ENCODE results near the gene NUP210L. TPM values are rescaled to one million over a fixed set of nuclear protein-coding genes. Genes with fewer than 3 reads are reported as not detected.

NUP210L gene
- total and polyA plus RNA-seq, 2 of the 13 experiments (the other 11 are each of a cell fraction or from before 2014, with no cell fraction given), result not detected

GRCh38 chr1:153977250-153978240 is 177.3 kb downstream of the NUP210L start, which contains the start of gene JTB (continued):
- TF ChIP-seq THYN1 (CRISPR knock-in tag; IDR thresholded peaks at IDR 0.05; ENCODE audit: borderline replicate concordance, low read depth) (peak; percentile 83; the same call in 1 of the 2 replicates), ZFP62 (CRISPR knock-in tag; IDR thresholded peaks at IDR 0.05) (no peak; the same call in 1 of the 2 replicates), SRSF1 (optimal IDR thresholded peaks at IDR 0.05; ENCODE audit: low read depth, low read length) (no peak), NR2F6 (IDR thresholded peaks at IDR 0.05) (no peak), NR2F6 (CRISPR knock-in tag; IDR thresholded peaks at IDR 0.05) (0 out of 2 replicates have a peak, but pooled peaks have one; percentile 43), NFATC3 (CRISPR knock-in tag; IDR thresholded peaks at IDR 0.05) (no peak), ZNF788 (CRISPR knock-in tag; IDR thresholded peaks at IDR 0.05; ENCODE audit: borderline replicate concordance) (peak; percentile 59; the same call in 1 of the 2 replicates), ATRX (CRISPR knock-in tag; IDR thresholded peaks at IDR 0.05; ENCODE audit: borderline replicate concordance) (no peak), PRPF4 (IDR thresholded peaks at IDR 0.05; ENCODE audit: low read depth, low read length, poor library complexity, severe bottlenecking) (no peak), ZNF44 (CRISPR knock-in tag; IDR thresholded peaks at IDR 0.05) (peak; percentile 84; the same call in 1 of the 2 replicates), SCMH1 (CRISPR knock-in tag; IDR thresholded peaks at IDR 0.05; ENCODE audit: borderline replicate concordance) (no peak), ZNF549 (CRISPR knock-in tag; IDR thresholded peaks at IDR 0.05) (no peak), NFE2 (CRISPR knock-in tag; IDR thresholded peaks at IDR 0.05) (no peak), ZNF414 (CRISPR knock-in tag; IDR thresholded peaks at IDR 0.05) (no peak), NFKB2 (CRISPR knock-in tag; IDR thresholded peaks at IDR 0.05; ENCODE audit: borderline replicate concordance) (peak; percentile 93), SATB2 (CRISPR knock-in tag; IDR thresholded peaks at IDR 0.05) (peak; percentile 92; the same call in 1 of the 2 replicates), BHLHE40 (IDR thresholded peaks at IDR 0.05; ENCODE audit: low read length) (no peak), RXRA (CRISPR knock-in tag; IDR thresholded peaks at IDR 0.05) (peak; percentile 70), ZNF432 (CRISPR knock-in tag; IDR thresholded peaks at IDR 0.05; ENCODE audit: borderline replicate concordance) (no peak), KLF13 (CRISPR knock-in tag; IDR thresholded peaks at IDR 0.05) (peak; percentile 39; the same call in 1 of the 2 replicates), ZBTB7A (CRISPR knock-in tag; IDR thresholded peaks at IDR 0.05) (no peak), TSC22D2 (CRISPR knock-in tag; IDR thresholded peaks at IDR 0.05; ENCODE audit: borderline replicate concordance) (no peak; the same call in 1 of the 2 replicates), FOXA1 (IDR thresholded peaks at IDR 0.05) (no peak), FOXA1 (CRISPR knock-in tag; IDR thresholded peaks at IDR 0.05) (no peak; the same call in 1 of the 2 replicates), NCOA5 (CRISPR knock-in tag; IDR thresholded peaks at IDR 0.05) (no peak)
- TF ChIP-seq, protein P1, sequence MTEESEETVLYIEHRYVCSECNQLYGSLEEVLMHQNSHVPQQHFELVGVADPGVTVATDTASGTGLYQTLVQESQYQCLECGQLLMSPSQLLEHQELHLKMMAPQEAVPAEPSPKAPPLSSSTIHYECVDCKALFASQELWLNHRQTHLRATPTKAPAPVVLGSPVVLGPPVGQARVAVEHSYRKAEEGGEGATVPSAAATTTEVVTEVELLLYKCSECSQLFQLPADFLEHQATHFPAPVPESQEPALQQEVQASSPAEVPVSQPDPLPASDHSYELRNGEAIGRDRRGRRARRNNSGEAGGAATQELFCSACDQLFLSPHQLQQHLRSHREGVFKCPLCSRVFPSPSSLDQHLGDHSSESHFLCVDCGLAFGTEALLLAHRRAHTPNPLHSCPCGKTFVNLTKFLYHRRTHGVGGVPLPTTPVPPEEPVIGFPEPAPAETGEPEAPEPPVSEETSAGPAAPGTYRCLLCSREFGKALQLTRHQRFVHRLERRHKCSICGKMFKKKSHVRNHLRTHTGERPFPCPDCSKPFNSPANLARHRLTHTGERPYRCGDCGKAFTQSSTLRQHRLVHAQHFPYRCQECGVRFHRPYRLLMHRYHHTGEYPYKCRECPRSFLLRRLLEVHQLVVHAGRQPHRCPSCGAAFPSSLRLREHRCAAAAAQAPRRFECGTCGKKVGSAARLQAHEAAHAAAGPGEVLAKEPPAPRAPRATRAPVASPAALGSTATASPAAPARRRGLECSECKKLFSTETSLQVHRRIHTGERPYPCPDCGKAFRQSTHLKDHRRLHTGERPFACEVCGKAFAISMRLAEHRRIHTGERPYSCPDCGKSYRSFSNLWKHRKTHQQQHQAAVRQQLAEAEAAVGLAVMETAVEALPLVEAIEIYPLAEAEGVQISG (CRISPR knock-in tag; IDR thresholded peaks at IDR 0.05), result peak; percentile 93
- TF ChIP-seq, protein P2, sequence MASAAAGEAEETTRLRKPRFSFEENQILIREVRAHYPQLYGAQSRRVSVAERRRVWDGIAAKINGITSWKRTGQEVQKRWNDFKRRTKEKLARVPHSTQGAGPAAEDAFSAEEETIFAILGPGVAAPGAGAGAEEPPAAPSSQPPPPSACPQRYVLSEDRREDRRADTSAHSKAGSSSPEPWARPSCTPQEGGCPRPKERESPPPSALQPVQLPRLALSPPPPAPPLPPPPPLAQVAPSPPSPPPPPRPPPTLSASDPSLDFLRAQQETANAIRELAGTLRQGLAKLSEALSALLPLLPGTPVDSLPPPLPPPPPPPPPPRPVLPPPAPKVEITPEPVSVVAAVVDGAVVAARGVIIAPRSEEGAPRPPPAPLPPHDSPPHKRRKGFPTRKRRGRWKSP (CRISPR knock-in tag; IDR thresholded peaks at IDR 0.05), result no peak

Measured in HepG2 (cell line).